BJ (cell line): ENCODE measurements around the gene C19orf67. TPM values are rescaled to one million over a fixed set of nuclear protein-coding genes. Genes with fewer than 3 reads are reported as not detected.

Source experiments
- CTCF ChIA-PET: fragments of 350-600 bp; formaldehyde crosslinking; extraction: SDS; loops from one replicate; lab custom pipeline; 2021; ENCODE audit warnings: antibody characterized with exemption, inconsistent platforms; lab: Yijun Ruan, JAX
- POLR2A ChIA-PET: fragments of 300-600 bp; sonication (Branson Sonifier 250); formaldehyde crosslinking; extraction: SDS; loops from one replicate; lab custom pipeline; 2021; ENCODE audit warnings: antibody characterized with exemption; lab: Charles Lee
- DNase-seq: peaks from one replicate; pipeline ENCODE4 v3.0.0-alpha.2; 2011; ENCODE audit warnings: low read depth
- H3K27me3 ChIP-seq: 2 replicates; pipeline ENCODE4 v1.6.0; 2011; ENCODE audit warnings: low read length; ENCODE audit not compliant: control insufficient read depth, insufficient read depth
- H3K36me3 ChIP-seq: 2 replicates; pipeline ENCODE4 v1.5.1; 2011; ENCODE audit warnings: low read length; ENCODE audit not compliant: control insufficient read depth, insufficient read depth
- H3K4me3 ChIP-seq: 2 replicates; pipeline ENCODE4 v1.5.1; 2011; ENCODE audit warnings: low read depth, mild to moderate bottlenecking, control low read depth, low read length
- CTCF ChIP-seq: IDR thresholded peaks from 2 replicates; pipeline ENCODE4 v1.5.1; 2011; ENCODE audit warnings: low read depth, mild to moderate bottlenecking, control low read depth, inconsistent platforms, low read length, moderate library complexity; ENCODE audit not compliant: insufficient read depth
- polyA plus RNA-seq: library from polyadenylated mRNA; depleted of rRNA; stranded (reverse); fragments of >200 nt; gene quantifications from 2 replicates; pipeline ENCODE4 v1.2.3, GENCODE V29; 2011

The C19orf67 gene
- polyA plus RNA-seq, 1 experiment = not detected

GRCh38 chr19:14096272-14096992 is 10.8 kb upstream of the C19orf67 start:
- no peak for TF ChIP-seq CTCF
- ChIA-PET POLR2A (no interaction called here), CTCF (interaction anchor here (1.4 kb wide), 1 partner anchor 17 kb away, joined by 6 read pairs; no protein-coding TSS in a partner anchor)
- Histone ChIP-seq H3K4me3 (no peak overlapping the region), H3K36me3 (peaks cover 18% of the 10 kb centered on the region), H3K27me3 (no peaks in the 10 kb centered on the region)
- DNase-seq = no peak

GRCh38 chr19:14094854-14095253 is 9.3 kb upstream of the C19orf67 start:
- Histone ChIP-seq H3K4me3 (no peak overlapping the region), H3K27me3 (no peaks in the 10 kb centered on the region), H3K36me3 (peaks cover 14% of the 10 kb centered on the region)
- DNase-seq = no peak
- TF ChIP-seq CTCF = no peak
- CTCF ChIA-PET = interaction anchor here (0.7 kb wide), 1 partner anchor 63 kb away, joined by 3 read pairs; the partner anchor contains the start of gene IL27RA
- POLR2A ChIA-PET = no interaction called here

GRCh38 chr19:14093117-14093823 is 7.7 kb upstream of the C19orf67 start:
- POLR2A ChIA-PET = no interaction called here
- no peak for DNase-seq
- CTCF ChIA-PET = no interaction called here

GRCh38 chr19:14091813-14092462 is 6.4 kb upstream of the C19orf67 start:
- no peak for DNase-seq
- peaks cover 8% of the 10 kb centered on the region for H3K36me3 ChIP-seq
- CTCF ChIA-PET = interaction anchor here (0.6 to 1.3 kb wide), 5 partner anchors 17 to 49 kb away, joined by 3 to 5 read pairs (median 3); no protein-coding TSS in a partner anchor
- peak; percentile 17; the same call in 1 of the 2 replicates for TF ChIP-seq CTCF
- peak overlapping the region; percentile 78 for H3K4me3 ChIP-seq
- H3K27me3 ChIP-seq = no peaks in the 10 kb centered on the region
- POLR2A ChIA-PET = no interaction called here

More at GRCh38 chr19:14093117-14093823, 7.7 kb upstream of the C19orf67 start:
- H3K36me3 ChIP-seq = peaks cover 14% of the 10 kb centered on the region
- H3K4me3 ChIP-seq = no peak overlapping the region
- no peaks in the 10 kb centered on the region for H3K27me3 ChIP-seq
- TF ChIP-seq CTCF = no peak
